Vagina (tissue), 2 donors: ENCODE results near the gene HNRNPM. TPM values are rescaled to one million over a fixed set of nuclear protein-coding genes. Genes with fewer than 3 reads are reported as not detected.

Experiments used
- DNase-seq, 2 donors: peaks; one replicate each; pipeline ENCODE4 v3.0.0-alpha.2; 2017; ENCODE audit errors: extremely low spot score in 2 of 2
- H3K27ac ChIP-seq: fragments of 200-600 bp; sonication (generic); one replicate; pipeline ENCODE4 v1.5.1; 2019
- H3K27me3 ChIP-seq: fragments of 200-600 bp; sonication (generic); one replicate; pipeline ENCODE4 v1.5.1; 2019
- H3K36me3 ChIP-seq, 2 donors: fragments of 200-600 bp; sonication (generic); one replicate each; pipeline ENCODE4 v1.5.1; 2017 to 2019
- H3K4me1 ChIP-seq: fragments of 200-600 bp; sonication (generic); one replicate; pipeline ENCODE4 v1.5.1; 2019
- H3K4me3 ChIP-seq, 2 donors: fragments of 200-600 bp; sonication (generic); 1 replicate in 1 of 2; 2 replicates in 1 of 2; pipeline ENCODE4 v1.5.1; 2016 to 2019
- H3K9me3 ChIP-seq: fragments of 200-600 bp; sonication (generic); one replicate; pipeline ENCODE4 v1.5.1; 2019
- CTCF ChIP-seq, 3 experiments: fragments of 450-650 bp in 2 of 3; fragments of 200-600 bp in 1 of 3; sonication (generic) in 1 of 3; IDR thresholded peaks; one replicate each; pipeline ENCODE4 v1.5.1; 2017 to 2019; ENCODE audit warnings: antibody characterized with exemption in 3 of 3, mild to moderate bottlenecking in 2 of 3, moderate library complexity in 2 of 3
- POLR2A ChIP-seq, 2 donors: fragments of 450-650 bp; IDR thresholded peaks; one replicate each; pipeline ENCODE4 v1.6.1; 2017; ENCODE audit warnings: antibody characterized with exemption in 2 of 2, mild to moderate bottlenecking in 2 of 2, moderate library complexity in 2 of 2
- POLR2AphosphoS5 ChIP-seq, 2 donors: sonication (generic); formaldehyde crosslinking; IDR thresholded peaks; one replicate each; pipeline ENCODE4 v1.9.0; 2017; ENCODE audit warnings: antibody characterized with exemption in 2 of 2, mild to moderate bottlenecking in 2 of 2, low read depth in 1 of 2; ENCODE audit not compliant: insufficient read depth in 1 of 2
- intact Hi-C: fragments of 100-400 bp; cut with DNase I; formaldehyde crosslinking; loops from one replicate; pipeline ENCODE4 v1.15.1; 2023
- total RNA-seq: library from RNA; depleted of rRNA; stranded (reverse); fragments of >200 nt; gene quantifications from one replicate; pipeline ENCODE4 v1.2.3, GENCODE V29; 2016

The HNRNPM gene
- total RNA-seq, 1 donor from 2014 or later = 140 TPM

- Histone ChIP-seq H3K4me1 (peaks cover 14% of the 10 kb centered on the region), H3K27me3 (no peaks in the 10 kb centered on the region), H3K4me3 (peak overlapping the region; percentile 56 to 68), H3K27ac (peak overlapping the region; percentile 54), H3K36me3 (no peaks in the 10 kb centered on the region), H3K9me3 (no peaks in the 10 kb centered on the region)
- TF ChIP-seq CTCF (IDR thresholded peaks at IDR 0.05) = peak; percentile 56 to 98 (median 77)
- no peak for TF ChIP-seq POLR2A (IDR thresholded peaks at IDR 0.05)
- TF ChIP-seq POLR2AphosphoS5 (IDR thresholded peaks at IDR 0.05; ENCODE audit: insufficient read depth in 1 of 2, low read depth in 1 of 2) = peak; percentile 37 to 51
- intact Hi-C loops = loop anchor here (10.0 kb wide), 1 partner anchor 151 kb away; no protein-coding TSS in a partner anchor
- no peak for DNase-seq
Measured at GRCh38 chr19:8505680-8506401, 61.1 kb downstream of the HNRNPM start.

DNA sequence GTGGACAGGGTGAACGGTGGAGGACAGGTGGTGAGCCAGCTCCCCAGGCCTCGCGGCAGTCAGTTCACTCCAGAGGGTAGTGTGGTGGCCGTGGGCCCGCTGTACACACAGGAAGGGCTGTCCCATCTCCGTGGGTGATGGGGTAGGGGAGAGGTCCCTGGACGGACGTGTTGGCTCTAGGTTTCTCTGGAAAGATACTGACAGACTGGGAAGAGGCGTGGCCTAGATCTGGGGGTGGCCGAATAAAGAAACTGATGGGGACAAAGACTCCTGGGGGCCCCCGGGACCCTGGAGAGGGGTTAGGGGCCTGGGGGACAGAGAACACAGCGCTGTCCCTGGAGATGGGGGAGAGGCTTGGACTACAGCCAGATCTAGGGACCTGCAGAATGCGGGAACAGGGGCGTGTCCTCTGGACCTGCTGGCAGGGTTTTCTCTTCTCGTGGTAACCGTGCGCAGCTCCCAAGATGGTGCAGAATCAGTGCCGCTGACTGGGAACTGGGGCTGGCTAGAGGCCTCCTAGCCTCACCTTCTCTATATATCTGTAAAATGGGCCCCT, 61.7 kb downstream of the HNRNPM start:
- Histone ChIP-seq H3K9me3 (no peaks in the 10 kb centered on the region), H3K4me3 (peak overlapping the region; percentile 56 to 68), H3K4me1 (peaks cover 17% of the 10 kb centered on the region), H3K27me3 (no peaks in the 10 kb centered on the region), H3K36me3 (peaks cover 0 to 3% of the 10 kb centered on the region in 2 donors), H3K27ac (peak overlapping the region; percentile 54)
- no peak for DNase-seq
- peak in 1 of 2 donors; percentile 9 for TF ChIP-seq POLR2AphosphoS5 (IDR thresholded peaks at IDR 0.05; ENCODE audit: insufficient read depth in 1 of 2, low read depth in 1 of 2)
- no peak for TF ChIP-seq POLR2A (IDR thresholded peaks at IDR 0.05)
- intact Hi-C loops = loop anchor here (10.0 kb wide), 1 partner anchor 152 kb away; no protein-coding TSS in a partner anchor

- Histone ChIP-seq H3K36me3 (peaks cover 0 to 3% of the 10 kb centered on the region in 2 donors), H3K4me1 (peaks cover 38% of the 10 kb centered on the region), H3K9me3 (no peaks in the 10 kb centered on the region), H3K27me3 (no peaks in the 10 kb centered on the region), H3K27ac (no peak overlapping the region), H3K4me3 (no peak overlapping the region)
- intact Hi-C loops = loop anchor here (5.0 to 10.0 kb wide), 2 partner anchors 98 to 506 kb away; partner anchors contain the start of genes ELAVL1 and MARCHF2
- no peak for DNase-seq
- no peak for TF ChIP-seq CTCF (IDR thresholded peaks at IDR 0.05)
- no peak for TF ChIP-seq POLR2A (IDR thresholded peaks at IDR 0.05)
- TF ChIP-seq POLR2AphosphoS5 (IDR thresholded peaks at IDR 0.05; ENCODE audit: insufficient read depth in 1 of 2, low read depth in 1 of 2) = no peak
Measured at GRCh38 chr19:8510589-8511115, 65.9 kb downstream of the HNRNPM start.

GRCh38 chr19:8511573-8512101, 66.9 kb downstream of the HNRNPM start:
- Histone ChIP-seq H3K9me3 (no peaks in the 10 kb centered on the region), H3K4me1 (peaks cover 30% of the 10 kb centered on the region), H3K27ac (no peak overlapping the region), H3K36me3 (peaks cover 0 to 3% of the 10 kb centered on the region in 2 donors), H3K4me3 (no peak overlapping the region), H3K27me3 (no peaks in the 10 kb centered on the region)
- DNase-seq = no peak
- TF ChIP-seq CTCF (IDR thresholded peaks at IDR 0.05) = no peak
- intact Hi-C loops = loop anchor here (5.0 to 10.0 kb wide), 2 partner anchors 99 to 507 kb away; partner anchors contain the start of genes ELAVL1 and MARCHF2

GRCh38 chr19:8512115-8512967, 67.6 kb downstream of the HNRNPM start:
- peaks cover 0 to 3% of the 10 kb centered on the region in 2 donors for H3K36me3 ChIP-seq
- H3K9me3 ChIP-seq = no peaks in the 10 kb centered on the region
- no peak overlapping the region for H3K4me3 ChIP-seq
- H3K27ac ChIP-seq = peak overlapping the region; percentile 95
- TF ChIP-seq POLR2A (IDR thresholded peaks at IDR 0.05) (no peak), POLR2AphosphoS5 (IDR thresholded peaks at IDR 0.05; ENCODE audit: insufficient read depth in 1 of 2, low read depth in 1 of 2) (no peak), CTCF (IDR thresholded peaks at IDR 0.05) (no peak)
- no peaks in the 10 kb centered on the region for H3K27me3 ChIP-seq
- no peak for DNase-seq
- H3K4me1 ChIP-seq = peaks cover 35% of the 10 kb centered on the region
- intact Hi-C loops = loop anchor here (5.0 to 10.0 kb wide), 2 partner anchors 100 to 508 kb away; partner anchors contain the start of genes ELAVL1 and MARCHF2
